NCI-H2107 (cell line): ENCODE data around the gene PITPNM3.

ENCODE experiments used
- DNase-seq: peaks from one replicate; lab custom pipeline; 2025; lab: John Stamatoyannopoulos, UW

Gene PITPNM3

GRCh38 chr17:6526362-6527152 lies 29.8 kb downstream of the PITPNM3 start:
- DNase-seq, result no peak

- no peak for DNase-seq
Observed at GRCh38 chr17:6525731-6526130, 30.6 kb downstream of the PITPNM3 start.

GRCh38 chr17:6525141-6525540 lies 31.2 kb downstream of the PITPNM3 start:
- no peak for DNase-seq

GRCh38 chr17:6524520-6524919 lies 31.8 kb downstream of the PITPNM3 start:
- no peak for DNase-seq

- no peak for DNase-seq
Observed at GRCh38 chr17:6523809-6524355, 32.5 kb downstream of the PITPNM3 start.

- no peak for DNase-seq
Observed at GRCh38 chr17:6523330-6523729, 33.0 kb downstream of the PITPNM3 start.

- DNase-seq, result no peak
Observed at GRCh38 chr17:6521586-6521985, 34.8 kb downstream of the PITPNM3 start.

GRCh38 chr17:6517062-6517461 lies 39.3 kb downstream of the PITPNM3 start:
- no peak for DNase-seq

- no peak for DNase-seq
Observed at GRCh38 chr17:6514371-6514770, 42.0 kb downstream of the PITPNM3 start.

- no peak for DNase-seq
Observed at GRCh38 chr17:6512552-6512951, 43.8 kb downstream of the PITPNM3 start.

- no peak for DNase-seq
Observed at GRCh38 chr17:6510321-6510977, 45.9 kb downstream of the PITPNM3 start.

GRCh38 chr17:6509921-6510320 lies 46.4 kb downstream of the PITPNM3 start:
- DNase-seq, result no peak

- no peak for DNase-seq
Observed at GRCh38 chr17:6509031-6509771, 47.2 kb downstream of the PITPNM3 start.

- DNase-seq, result no peak
Observed at GRCh38 chr17:6508519-6509030, 47.8 kb downstream of the PITPNM3 start.

GRCh38 chr17:6508016-6508415 lies 48.3 kb downstream of the PITPNM3 start:
- no peak for DNase-seq

- DNase-seq, result no peak
Observed at GRCh38 chr17:6507535-6507934, 48.8 kb downstream of the PITPNM3 start.

- DNase-seq, result no peak
Observed at GRCh38 chr17:6506679-6507231, 49.6 kb downstream of the PITPNM3 start.

GRCh38 chr17:6505425-6506142 lies 50.8 kb downstream of the PITPNM3 start:
- no peak for DNase-seq

- DNase-seq, result no peak
Observed at GRCh38 chr17:6503641-6504195, 52.6 kb downstream of the PITPNM3 start.

GRCh38 chr17:6502871-6503509 lies 53.4 kb downstream of the PITPNM3 start:
- DNase-seq, result no peak

- DNase-seq, result no peak
Observed at GRCh38 chr17:6502142-6502541, 54.2 kb downstream of the PITPNM3 start.
